Measurements from ENCODE around the gene MCF2L. TPM values are rescaled to one million over a fixed set of nuclear protein-coding genes. Genes with fewer than 3 reads are reported as not detected.

Gene MCF2L
- total RNA-seq, 2 experiments from 2014 or later, result 2.8 to 16.4 TPM

GRCh38 chr13:113020323-113021080 is 51.5 kb downstream of the MCF2L start:
- TF ChIP-seq CTCF (conservative IDR thresholded peaks at IDR 0.05; ENCODE audit: low read length) (no peak), EZH2phosphoT487 (IDR thresholded peaks at IDR 0.05; ENCODE audit: borderline replicate concordance, low read depth, low read length) (no peak)
- Histone ChIP-seq H3K9me2 (ENCODE audit: insufficient read depth, low read length) (no peaks in the 10 kb centered on the region), H3K4me3 (ENCODE audit: low read depth, low read length, poor library complexity, severe bottlenecking) (no peak overlapping the region), H3K9me3 (ENCODE audit: low read length) (no peaks in the 10 kb centered on the region), H4K20me1 (ENCODE audit: insufficient read depth, low read length) (no peaks in the 10 kb centered on the region), H3K4me2 (ENCODE audit: low read length) (no peak overlapping the region), H3K79me2 (ENCODE audit: insufficient read depth, low read depth, low read length) (no peaks in the 10 kb centered on the region), H2AFZ (ENCODE audit: low read length) (no peak overlapping the region), H3K27ac (ENCODE audit: low read depth, low read length, poor library complexity, severe bottlenecking) (no peak overlapping the region), H3K36me3 (ENCODE audit: insufficient read depth, low read length) (no peaks in the 10 kb centered on the region), H3K4me1 (ENCODE audit: insufficient read depth, low read length, poor library complexity, severe bottlenecking) (peaks cover 6% of the 10 kb centered on the region)
- BruUV-seq (replicated peaks), result no TSS peak
- intact Hi-C loops (cut with micrococcal nuclease; ENCODE audit: unreplicated experiment), result no loop called here
- ChIA-PET CTCF (ENCODE audit: unreplicated experiment) (no interaction called here), POLR2A (no interaction called here)
- DNase-seq (ENCODE audit: low spot score), result peak; percentile 33

GRCh38 chr13:113021391-113021790 is 52.4 kb downstream of the MCF2L start:
- no peak overlapping the region for H3K4me2 ChIP-seq (ENCODE audit: low read length)
- no peaks in the 10 kb centered on the region for H3K36me3 ChIP-seq (ENCODE audit: insufficient read depth, low read length)
- ChIA-PET POLR2A (no interaction called here), CTCF (ENCODE audit: unreplicated experiment) (no interaction called here)
- no peaks in the 10 kb centered on the region for H4K20me1 ChIP-seq (ENCODE audit: insufficient read depth, low read length)
- intact Hi-C loops (cut with micrococcal nuclease; ENCODE audit: unreplicated experiment), result no loop called here
- no peaks in the 10 kb centered on the region for H3K9me2 ChIP-seq (ENCODE audit: insufficient read depth, low read length)
- H3K27ac ChIP-seq (ENCODE audit: low read depth, low read length, poor library complexity, severe bottlenecking), result no peak overlapping the region
- no TSS peak for BruUV-seq (replicated peaks)
- H3K9me3 ChIP-seq (ENCODE audit: low read length), result no peaks in the 10 kb centered on the region
- no peak overlapping the region for H3K4me3 ChIP-seq (ENCODE audit: low read depth, low read length, poor library complexity, severe bottlenecking)
- DNase-seq (ENCODE audit: low spot score), result no peak
- H2AFZ ChIP-seq (ENCODE audit: low read length), result no peak overlapping the region
- TF ChIP-seq EZH2phosphoT487 (IDR thresholded peaks at IDR 0.05; ENCODE audit: borderline replicate concordance, low read depth, low read length) (no peak), CTCF (conservative IDR thresholded peaks at IDR 0.05; ENCODE audit: low read length) (no peak)
- H3K4me1 ChIP-seq (ENCODE audit: insufficient read depth, low read length, poor library complexity, severe bottlenecking), result peaks cover 6% of the 10 kb centered on the region
- H3K79me2 ChIP-seq (ENCODE audit: insufficient read depth, low read depth, low read length), result no peaks in the 10 kb centered on the region

- Histone ChIP-seq H3K9me2 (ENCODE audit: insufficient read depth, low read length) (no peaks in the 10 kb centered on the region), H3K4me3 (ENCODE audit: low read depth, low read length, poor library complexity, severe bottlenecking) (no peak overlapping the region), H3K79me2 (ENCODE audit: insufficient read depth, low read depth, low read length) (no peaks in the 10 kb centered on the region), H4K20me1 (ENCODE audit: insufficient read depth, low read length) (no peaks in the 10 kb centered on the region), H3K4me2 (ENCODE audit: low read length) (no peak overlapping the region), H3K9me3 (ENCODE audit: low read length) (no peaks in the 10 kb centered on the region), H3K27ac (ENCODE audit: low read depth, low read length, poor library complexity, severe bottlenecking) (no peak overlapping the region), H3K4me1 (ENCODE audit: insufficient read depth, low read length, poor library complexity, severe bottlenecking) (peaks cover 6% of the 10 kb centered on the region), H2AFZ (ENCODE audit: low read length) (no peak overlapping the region), H3K36me3 (ENCODE audit: insufficient read depth, low read length) (no peaks in the 10 kb centered on the region)
- intact Hi-C loops (cut with micrococcal nuclease; ENCODE audit: unreplicated experiment), result no loop called here
- no peak for DNase-seq (ENCODE audit: low spot score)
- TF ChIP-seq CTCF (conservative IDR thresholded peaks at IDR 0.05; ENCODE audit: low read length), result no peak
- ChIA-PET POLR2A (no interaction called here), CTCF (ENCODE audit: unreplicated experiment) (no interaction called here)
- BruUV-seq (replicated peaks), result no TSS peak
These were observed 52.8 kb downstream of the MCF2L start for GRCh38 chr13:113021811-113022210.

Measured in OCI-LY7 (cell line).